Retinal pigment epithelial cell (primary cell): ENCODE data around the gene LGR6.
A peak's percentile ranks its signal among the peaks of the same experiment; 100 is the strongest.

Experiments
- DNase-seq: peaks from one replicate; pipeline ENCODE4 v3.0.0-alpha.2; 2010; ENCODE audit warnings: low read depth
- H3K4me3 ChIP-seq: 2 replicates; pipeline ENCODE4 v1.5.1; 2011; ENCODE audit warnings: mild to moderate bottlenecking, low read length, control low read depth, moderate library complexity
- CTCF ChIP-seq: conservative IDR thresholded peaks from 2 replicates; pipeline ENCODE4 v1.5.1; 2011; ENCODE audit warnings: low read depth, low read length, control low read depth, inconsistent platforms

The LGR6 gene

GRCh38 chr1:202182040-202182877 is 11.3 kb upstream of the LGR6 start:
- DNase-seq, result no peak
- no peak for TF ChIP-seq CTCF
- H3K4me3 ChIP-seq, result no peak overlapping the region

DNA sequence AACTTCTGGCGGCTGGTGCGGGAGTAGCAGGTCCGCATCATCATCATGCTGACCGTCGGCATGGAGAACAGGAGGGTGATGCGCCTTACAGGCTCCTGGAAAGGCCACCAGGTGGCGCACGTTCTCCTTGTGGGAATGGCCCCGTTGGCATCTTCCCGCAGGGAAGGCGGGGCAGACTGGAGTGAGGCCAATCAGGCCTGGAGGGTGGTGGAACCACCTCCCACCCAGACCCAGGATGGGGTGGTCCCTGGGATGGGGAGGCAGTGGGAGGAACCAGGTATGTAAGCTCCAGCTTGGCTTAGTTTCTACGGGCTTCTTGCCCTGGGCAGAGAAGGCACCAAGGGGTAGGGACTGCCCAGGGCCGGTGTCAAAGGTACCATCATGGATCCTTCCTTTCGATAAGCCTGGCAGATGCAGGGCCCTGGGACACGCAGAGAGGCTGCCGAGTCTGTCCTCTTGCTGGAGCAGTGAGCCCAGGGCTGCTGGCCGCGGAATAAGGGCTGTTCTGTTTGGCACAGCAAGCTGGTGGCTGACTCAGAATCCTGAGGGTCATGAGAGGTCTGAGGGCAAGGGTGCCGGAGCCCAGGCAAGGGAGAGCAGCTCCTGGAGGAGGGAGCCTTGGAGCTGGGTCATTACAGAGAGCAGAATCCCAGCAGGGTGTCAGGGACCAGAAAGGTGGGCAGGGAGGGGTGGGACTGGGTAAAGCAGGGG is 8.7 kb upstream of the LGR6 start:
- no peak overlapping the region for H3K4me3 ChIP-seq
- peak; percentile 92 for TF ChIP-seq CTCF

GRCh38 chr1:202186327-202186726 is 7.3 kb upstream of the LGR6 start:
- no peak for DNase-seq
- H3K4me3 ChIP-seq, result no peak overlapping the region
- no peak for TF ChIP-seq CTCF

More for the DNA sequence above, 8.7 kb upstream of the LGR6 start:
- DNase-seq, result peak; percentile 58

DNA sequence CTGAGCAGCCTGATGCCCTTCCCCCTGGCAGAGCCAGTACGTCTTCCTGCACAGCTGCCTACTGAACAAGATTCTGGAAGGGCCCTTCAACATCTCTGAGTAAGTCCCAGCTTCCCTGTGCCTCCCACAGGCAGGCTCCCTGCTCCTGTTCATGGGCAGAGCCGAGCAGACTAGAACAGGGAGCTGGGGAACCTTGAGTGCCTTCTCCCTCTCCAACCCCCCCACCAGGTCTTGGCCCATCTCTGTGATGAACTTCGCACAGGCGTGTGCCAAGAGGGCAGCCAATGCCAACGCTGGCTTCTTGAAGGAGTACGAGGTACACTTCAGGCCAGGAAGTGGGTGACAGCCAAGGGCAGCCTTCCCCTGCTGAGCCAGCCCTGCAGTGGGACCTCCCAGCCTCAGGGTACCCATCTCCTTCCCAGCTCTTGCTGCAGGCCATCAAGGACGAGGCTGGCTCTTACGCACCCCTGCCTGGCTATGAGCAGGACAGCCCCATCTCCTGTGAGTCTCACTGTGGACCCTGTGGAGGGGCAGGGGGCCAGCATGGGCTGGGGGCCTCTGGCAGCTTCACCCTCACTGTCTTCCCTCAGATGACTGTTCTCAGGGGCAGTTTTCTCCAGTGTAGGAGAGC is 6.4 kb upstream of the LGR6 start:
- no peak for TF ChIP-seq CTCF
- DNase-seq, result no peak
- H3K4me3 ChIP-seq, result no peak overlapping the region

- no peak for DNase-seq
- no peak for TF ChIP-seq CTCF
- H3K4me3 ChIP-seq, result no peak overlapping the region
Measured at GRCh38 chr1:202187697-202188407, 5.7 kb upstream of the LGR6 start.

DNA sequence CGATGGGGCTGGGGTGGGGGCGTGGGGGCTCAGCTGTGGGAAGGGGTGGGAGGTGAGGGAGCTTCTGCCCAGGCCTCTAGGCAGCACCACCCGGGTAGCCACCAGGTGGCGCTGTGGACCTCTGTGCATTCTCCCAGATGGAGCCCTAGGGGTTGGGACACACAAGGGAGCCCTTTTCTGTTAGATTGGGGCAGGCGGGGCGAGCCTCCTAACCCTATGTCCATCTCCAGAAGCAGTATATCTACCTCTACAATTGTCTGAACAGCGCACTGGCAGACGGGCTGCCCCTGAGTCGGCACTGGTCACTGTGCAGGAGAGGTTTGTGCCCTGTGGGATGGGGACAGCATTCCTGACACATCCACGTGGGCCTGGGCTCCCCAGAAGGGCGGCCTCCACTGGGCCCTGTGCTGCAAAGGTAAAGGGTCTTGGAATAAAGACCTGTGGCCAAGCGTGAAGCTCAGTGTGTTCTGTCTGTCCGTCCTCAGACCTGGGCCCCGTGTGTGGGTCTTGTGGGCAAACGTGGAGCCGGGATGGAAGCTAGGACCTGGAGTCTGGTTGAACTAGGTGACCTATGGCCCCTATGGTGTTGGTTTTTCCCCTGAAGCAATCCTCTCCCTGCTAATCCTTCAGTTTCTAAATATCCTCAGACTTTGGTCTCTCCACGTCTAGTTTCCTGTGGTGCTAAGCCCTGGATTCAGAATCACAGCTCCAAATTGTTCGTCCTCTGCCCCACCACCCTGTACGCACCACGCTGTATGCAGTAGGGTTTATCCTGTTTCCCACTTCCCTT is 4.4 kb upstream of the LGR6 start:
- H3K4me3 ChIP-seq, result no peak overlapping the region
- TF ChIP-seq CTCF, result peak; percentile 73
- no peak for DNase-seq
